IMR-90 (cell line): Measurements from ENCODE around the gene COX8C. TPM values are rescaled to one million over a fixed set of nuclear protein-coding genes. Genes with fewer than 3 reads are reported as not detected.

ENCODE experiments used
- ATAC-seq: fragments of 200-7000 bp; cut with Tn5 transposase; 2 replicates; pipeline ENCODE4 v1.9.1; 2020; ENCODE audit warnings: low read depth, mild to moderate bottlenecking, moderate library complexity
- BruUV-seq: library from RNA; stranded (reverse); fragments of 400-500 nt; replicated peaks from 2 replicates; lab custom pipeline; 2021; lab: Mats Ljungman, UMichigan
- CTCF ChIA-PET: fragments of 300-600 bp; formaldehyde crosslinking; extraction: SDS; loops from one replicate; lab custom pipeline; 2021; ENCODE audit warnings: antibody characterized with exemption; lab: Yijun Ruan, JAX
- POLR2A ChIA-PET: fragments of 300-600 bp; sonication (Branson Sonifier 250); formaldehyde crosslinking; loops from one replicate; lab custom pipeline; 2022; ENCODE audit warnings: antibody characterized with exemption; ENCODE audit not compliant: unreplicated experiment; lab: Charles Lee
- DNase-seq: peaks from one replicate; pipeline ENCODE4 v3.0.0; 2013
- H2AFZ ChIP-seq: replicated peaks from 2 replicates; pipeline ENCODE3; 2013; ENCODE audit warnings: low read length, mild to moderate bottlenecking; ENCODE audit not compliant: poor library complexity
- H2AK5ac ChIP-seq: 2 replicates; pipeline ENCODE4 v1.6.1; 2013; ENCODE audit warnings: low read depth, low read length, inconsistent platforms
- H2AK9ac ChIP-seq: replicated peaks from 2 replicates; pipeline ENCODE3; 2013; ENCODE audit warnings: mild to moderate bottlenecking, low read depth, low read length, moderate library complexity; ENCODE audit not compliant: poor library complexity
- H2BK120ac ChIP-seq: 2 replicates; pipeline ENCODE4 v1.6.1; 2013; ENCODE audit warnings: low read depth, low read length, inconsistent platforms
- H2BK15ac ChIP-seq: 3 replicates; pipeline ENCODE4 v1.6.1; 2013; ENCODE audit warnings: low read depth, low read length, inconsistent platforms
- H2BK20ac ChIP-seq: 2 replicates; pipeline ENCODE4 v1.6.1; 2013; ENCODE audit warnings: low read depth, mild to moderate bottlenecking, inconsistent platforms, low read length, moderate library complexity
- H2BK5ac ChIP-seq: 2 replicates; pipeline ENCODE4 v1.6.1; 2013; ENCODE audit warnings: mild to moderate bottlenecking, low read depth, low read length, inconsistent platforms; ENCODE audit not compliant: poor library complexity, severe bottlenecking
- H3K14ac ChIP-seq: replicated peaks from 2 replicates; pipeline ENCODE4 v1.6.1; 2013; ENCODE audit warnings: low read depth, low read length, inconsistent platforms
- H3K18ac ChIP-seq: 2 replicates; pipeline ENCODE4 v1.6.1; 2013; ENCODE audit warnings: low read depth, low read length, control low read depth
- H3K23ac ChIP-seq: 2 replicates; pipeline ENCODE4 v1.6.1; 2013; ENCODE audit warnings: low read depth, low read length, inconsistent platforms
- H3K27ac ChIP-seq: 2 replicates; pipeline ENCODE4 v1.5.1; 2013; ENCODE audit warnings: mild to moderate bottlenecking, control low read depth, low read length; ENCODE audit not compliant: insufficient read depth
- H3K27me3 ChIP-seq: 2 replicates; pipeline ENCODE4 v1.6.1; 2013; ENCODE audit warnings: low read length; ENCODE audit not compliant: control insufficient read depth, insufficient read depth
- H3K36me3 ChIP-seq: 2 replicates; pipeline ENCODE4 v1.6.1; 2013; ENCODE audit warnings: low read length, mixed read lengths; ENCODE audit not compliant: control insufficient read depth, insufficient read depth
- H3K4ac ChIP-seq: 2 replicates; pipeline ENCODE4 v1.6.1; 2013; ENCODE audit warnings: low read depth, low read length, inconsistent platforms
- H3K4me1 ChIP-seq: 2 replicates; pipeline ENCODE4 v1.6.1; 2013; ENCODE audit warnings: low read length, mixed read lengths; ENCODE audit not compliant: control insufficient read depth, insufficient read depth
- H3K4me2 ChIP-seq: 2 replicates; pipeline ENCODE4 v1.6.1; 2013; ENCODE audit warnings: low read depth, mild to moderate bottlenecking, control low read depth, low read length, moderate library complexity
- H3K4me3 ChIP-seq: 2 replicates; pipeline ENCODE4 v1.5.1; 2013; ENCODE audit warnings: low read depth, mild to moderate bottlenecking, control low read depth, low read length, moderate library complexity; ENCODE audit not compliant: insufficient read depth
- H3K56ac ChIP-seq: 2 replicates; pipeline ENCODE4 v1.6.1; 2013; ENCODE audit warnings: low read length, inconsistent platforms; ENCODE audit not compliant: insufficient read depth; ENCODE audit errors: extremely low read depth
- H3K79me1 ChIP-seq, 2 experiments: 2 replicates each; pipeline ENCODE4 v1.6.1; 2013; ENCODE audit warnings: low read length in 2 of 2, inconsistent platforms in 1 of 2, low read depth in 1 of 2
- H3K9ac ChIP-seq: 2 replicates; pipeline ENCODE4 v1.6.1; 2013; ENCODE audit warnings: low read depth, low read length, control low read depth
- H3K9me1 ChIP-seq: 2 replicates; pipeline ENCODE4 v1.6.1; 2013; ENCODE audit warnings: low read length, inconsistent platforms; ENCODE audit not compliant: insufficient read depth
- H3K9me3 ChIP-seq: 2 replicates; pipeline ENCODE4 v1.6.1; 2013; ENCODE audit warnings: low read length; ENCODE audit not compliant: control insufficient read depth, insufficient read depth
- H4K20me1 ChIP-seq: 2 replicates; pipeline ENCODE4 v1.6.1; 2013; ENCODE audit warnings: low read length, inconsistent platforms; ENCODE audit not compliant: insufficient read depth
- H4K5ac ChIP-seq: 2 replicates; pipeline ENCODE4 v1.6.1; 2013; ENCODE audit warnings: mild to moderate bottlenecking, low read depth, low read length, control low read depth
- H4K8ac ChIP-seq, 2 experiments: 2 replicates each; pipeline ENCODE4 v1.6.1; 2013; ENCODE audit warnings: low read depth in 2 of 2, low read length in 2 of 2, control low read depth in 1 of 2, inconsistent platforms in 1 of 2
- H4K91ac ChIP-seq: 2 replicates; pipeline ENCODE4 v1.6.1; 2013; ENCODE audit warnings: low read depth, low read length, inconsistent platforms; ENCODE audit not compliant: insufficient read depth
- BHLHE40 ChIP-seq: fragments of 150-350 bp; IDR thresholded peaks from 2 replicates; pipeline ENCODE4 v1.6.1; 2016; ENCODE audit warnings: mild to moderate bottlenecking, low read depth, low read length
- CHD1 ChIP-seq: IDR thresholded peaks from 2 replicates; pipeline ENCODE4 v1.6.1; 2012; ENCODE audit warnings: low read depth, low read length, improper control_type of control experiment
- FOS ChIP-seq: fragments of 150-350 bp; IDR thresholded peaks from 2 replicates; pipeline ENCODE4 v1.6.1; 2016; ENCODE audit warnings: low read depth, low read length
- MAFK ChIP-seq: IDR thresholded peaks from 2 replicates; pipeline ENCODE4 v1.6.1; 2012; ENCODE audit warnings: low read depth, low read length, improper control_type of control experiment
- MXI1 ChIP-seq: IDR thresholded peaks from 2 replicates; pipeline ENCODE4 v1.6.1; 2012; ENCODE audit warnings: low read depth, mild to moderate bottlenecking, low read length, moderate library complexity, borderline replicate concordance
- NFE2L2 ChIP-seq: fragments of 150-350 bp; IDR thresholded peaks from 2 replicates; pipeline ENCODE4 v1.6.1; 2016; ENCODE audit warnings: low read depth, mild to moderate bottlenecking, low read length
- RAD21 ChIP-seq: IDR thresholded peaks from 2 replicates; pipeline ENCODE4 v1.6.1; 2012; ENCODE audit warnings: low read length, improper control_type of control experiment
- RCOR1 ChIP-seq: IDR thresholded peaks from 2 replicates; pipeline ENCODE4 v1.6.1; 2012; ENCODE audit warnings: mild to moderate bottlenecking, low read length, improper control_type of control experiment; ENCODE audit not compliant: insufficient replicate concordance
- SMC3 ChIP-seq: fragments of 150-350 bp; IDR thresholded peaks from 2 replicates; pipeline ENCODE4 v1.6.1; 2016; ENCODE audit warnings: low read depth, mild to moderate bottlenecking, antibody characterized with exemption, low read length, moderate library complexity
- WGBS, 2 experiments: methylation state at CpG; one replicate each; pipeline versions ENCODE4 v1.1.5 to v1.1.7; 2013; ENCODE audit warnings: missing lambda C conversion rate in 2 of 2; ENCODE audit not compliant: insufficient read length in 1 of 2; ENCODE audit errors: extremely low coverage in 2 of 2; 5-methylcytosine and 5-hydroxymethylcytosine counted together
- dilution Hi-C: fragments of 300-500 bp; cut with HindIII; formaldehyde crosslinking; loops from one replicate; pipeline ENCODE4 v1.14.3; 2018; ENCODE audit warnings: low sequenced_read_pairs; ENCODE audit not compliant: unreplicated experiment
- in situ Hi-C: fragments of 300-500 bp; cut with MboI; formaldehyde crosslinking; loops from 3 replicates; pipeline ENCODE4 v1.14.3; 2019; ENCODE audit warnings: low sequenced_read_pairs, inconsistent platforms, mixed read lengths
- intact Hi-C: fragments of 100-400 bp; cut with micrococcal nuclease; formaldehyde crosslinking; loops from 2 replicates; pipeline ENCODE4 v1.10.0; 2022
- polyA plus RNA-seq, 3 experiments: library from polyadenylated mRNA; depleted of rRNA; stranded (reverse); fragments of >200 nt; gene quantifications; 2 replicates each; pipeline ENCODE4 v1.2.3, GENCODE V29; 2012; ENCODE audit warnings: low replicate concordance in 1 of 3
- total RNA-seq: library from RNA; depleted of rRNA; stranded (reverse); fragments of >200 nt; gene quantifications from 2 replicates; pipeline ENCODE4 v1.2.3, GENCODE V29; 2012
- TF ChIP-seq, protein P1 (sequence below): conservative IDR thresholded peaks from 2 replicates; pipeline ENCODE4 v1.5.1; 2012; ENCODE audit warnings: mild to moderate bottlenecking, low read depth, low read length, improper control_type of control experiment
- TF ChIP-seq, protein P2 (sequence below): fragments of 150-350 bp; IDR thresholded peaks from 2 replicates; pipeline ENCODE4 v1.6.1; 2017; ENCODE audit warnings: mild to moderate bottlenecking, antibody characterized with exemption, low read length, low read depth

COX8C gene
- total and polyA plus RNA-seq, 2 of the 4 experiments (the other 2 are of a cell fraction), result not detected

DNA sequence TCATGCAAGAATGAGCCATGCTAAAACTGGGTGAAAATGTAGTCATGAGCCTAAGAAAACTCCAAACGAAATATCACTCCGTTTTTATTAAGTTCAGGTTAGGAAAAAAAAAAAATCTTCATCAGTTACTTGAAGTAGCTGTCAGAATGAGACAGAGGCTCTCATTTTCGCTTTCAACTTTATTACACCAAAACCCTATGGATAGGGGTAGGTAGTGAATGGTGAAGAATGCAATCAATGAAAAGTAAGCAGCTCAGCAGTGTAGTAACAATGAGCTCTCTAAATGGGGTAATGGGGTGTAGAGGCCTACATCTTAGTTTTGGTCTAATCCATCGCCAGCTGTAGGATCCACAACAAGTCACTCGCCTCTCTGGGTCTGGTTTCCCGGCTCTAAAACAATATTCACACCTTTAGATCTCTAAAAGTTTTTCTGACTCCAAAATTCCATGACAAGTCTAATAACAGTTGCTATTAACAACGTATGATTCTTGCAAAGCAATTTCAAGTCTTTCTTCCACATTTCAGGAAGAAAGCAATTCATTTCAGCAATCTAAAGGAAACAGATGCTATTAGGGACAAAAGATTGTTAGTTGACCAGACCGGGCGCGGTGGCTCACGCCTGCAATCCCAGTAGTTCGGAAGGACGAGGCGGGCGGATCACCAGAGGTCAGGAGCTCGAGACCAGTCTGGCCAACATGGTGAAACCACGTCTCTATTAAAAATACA is 15.8 kb upstream of the COX8C start:
- H4K91ac ChIP-seq, result no peak overlapping the region
- no peak overlapping the region for H3K18ac ChIP-seq
- CTCF ChIA-PET, result interaction anchor here (1.2 kb wide), 1 partner anchor 56 kb away, joined by 5 read pairs; no protein-coding TSS in a partner anchor
- H2AK9ac ChIP-seq, result no peak overlapping the region
- no peaks in the 10 kb centered on the region for H3K9me1 ChIP-seq
- H3K4me1 ChIP-seq, result no peaks in the 10 kb centered on the region
- no peak overlapping the region for H3K56ac ChIP-seq
- no peak overlapping the region for H3K14ac ChIP-seq
- H3K27me3 ChIP-seq, result no peaks in the 10 kb centered on the region
- H2AK5ac ChIP-seq, result no peak overlapping the region
- BruUV-seq, result no TSS peak
- WGBS, 2 experiments, result 89% methylated on average over 3 of the region's 17 CpGs; no CpG with 5 or more reads in 1 of the 2 experiments
- dilution Hi-C loops, result no loop called here
- POLR2A ChIA-PET, result no interaction called here
- no peak overlapping the region for H2BK15ac ChIP-seq
- in situ Hi-C loops, result no loop called here
- DNase-seq (no peak), ATAC-seq (no peak)
- peaks cover 0 to 40% of the 10 kb centered on the region in 2 experiments; a peak in 2 of 4 replicates for H3K79me1 ChIP-seq
- H4K20me1 ChIP-seq, result peaks cover 36% of the 10 kb centered on the region
- TF ChIP-seq MAFK (no peak), BHLHE40 (no peak), RCOR1 (no peak), NFE2L2 (no peak), RAD21 (no peak), FOS (no peak), SMC3 (no peak), CHD1 (no peak), MXI1 (no peak)
- TF ChIP-seq, protein P1, sequence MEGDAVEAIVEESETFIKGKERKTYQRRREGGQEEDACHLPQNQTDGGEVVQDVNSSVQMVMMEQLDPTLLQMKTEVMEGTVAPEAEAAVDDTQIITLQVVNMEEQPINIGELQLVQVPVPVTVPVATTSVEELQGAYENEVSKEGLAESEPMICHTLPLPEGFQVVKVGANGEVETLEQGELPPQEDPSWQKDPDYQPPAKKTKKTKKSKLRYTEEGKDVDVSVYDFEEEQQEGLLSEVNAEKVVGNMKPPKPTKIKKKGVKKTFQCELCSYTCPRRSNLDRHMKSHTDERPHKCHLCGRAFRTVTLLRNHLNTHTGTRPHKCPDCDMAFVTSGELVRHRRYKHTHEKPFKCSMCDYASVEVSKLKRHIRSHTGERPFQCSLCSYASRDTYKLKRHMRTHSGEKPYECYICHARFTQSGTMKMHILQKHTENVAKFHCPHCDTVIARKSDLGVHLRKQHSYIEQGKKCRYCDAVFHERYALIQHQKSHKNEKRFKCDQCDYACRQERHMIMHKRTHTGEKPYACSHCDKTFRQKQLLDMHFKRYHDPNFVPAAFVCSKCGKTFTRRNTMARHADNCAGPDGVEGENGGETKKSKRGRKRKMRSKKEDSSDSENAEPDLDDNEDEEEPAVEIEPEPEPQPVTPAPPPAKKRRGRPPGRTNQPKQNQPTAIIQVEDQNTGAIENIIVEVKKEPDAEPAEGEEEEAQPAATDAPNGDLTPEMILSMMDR, result no peak
- TF ChIP-seq, protein P2, sequence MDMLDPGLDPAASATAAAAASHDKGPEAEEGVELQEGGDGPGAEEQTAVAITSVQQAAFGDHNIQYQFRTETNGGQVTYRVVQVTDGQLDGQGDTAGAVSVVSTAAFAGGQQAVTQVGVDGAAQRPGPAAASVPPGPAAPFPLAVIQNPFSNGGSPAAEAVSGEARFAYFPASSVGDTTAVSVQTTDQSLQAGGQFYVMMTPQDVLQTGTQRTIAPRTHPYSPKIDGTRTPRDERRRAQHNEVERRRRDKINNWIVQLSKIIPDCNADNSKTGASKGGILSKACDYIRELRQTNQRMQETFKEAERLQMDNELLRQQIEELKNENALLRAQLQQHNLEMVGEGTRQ, result no peak
- H3K23ac ChIP-seq, result no peak overlapping the region
- no peaks in the 10 kb centered on the region for H3K9me3 ChIP-seq
- H3K9ac ChIP-seq, result no peak overlapping the region
- intact Hi-C loops, result loop anchor here (5.0 kb wide), 2 partner anchors 219 to 751 kb away; partner anchors contain the start of genes DDX24 and IFI27L1
- H2BK5ac ChIP-seq, result no peak overlapping the region
- H3K4me3 ChIP-seq, result peak overlapping the region; percentile 55; the same call in 1 of the 2 replicates
- H2BK20ac ChIP-seq, result no peak overlapping the region
- H3K27ac ChIP-seq, result no peak overlapping the region
- peak overlapping the region; percentile 99; the same call in 1 of the 2 replicates for H3K4me2 ChIP-seq
- H4K5ac ChIP-seq, result no peak overlapping the region
- H3K4ac ChIP-seq, result no peak overlapping the region
- no peak overlapping the region for H4K8ac ChIP-seq
- no peaks in the 10 kb centered on the region for H3K36me3 ChIP-seq
- no peak overlapping the region for H2BK120ac ChIP-seq
- no peak overlapping the region for H2AFZ ChIP-seq
